Breast epithelium (tissue), 3 donors: Measurements from ENCODE around the gene HOXA5.

Experiments
- POLR2A ChIP-seq: fragments of 450-650 bp; IDR thresholded peaks from one replicate; pipeline ENCODE4 v1.6.1; 2016; ENCODE audit warnings: antibody characterized with exemption, mild to moderate bottlenecking, moderate library complexity
- POLR2AphosphoS5 ChIP-seq, 3 donors: sonication (generic); formaldehyde crosslinking; IDR thresholded peaks; one replicate each; pipeline ENCODE4 v1.6.1; 2017; ENCODE audit warnings: antibody characterized with exemption in 3 of 3
- TF ChIP-seq, protein P1 (sequence below), 3 donors: fragments of 450-650 bp; IDR thresholded peaks; one replicate each; pipeline ENCODE4 v1.5.1; 2016 to 2017; ENCODE audit warnings: antibody characterized with exemption in 3 of 3, mild to moderate bottlenecking in 3 of 3, moderate library complexity in 3 of 3

DNA sequence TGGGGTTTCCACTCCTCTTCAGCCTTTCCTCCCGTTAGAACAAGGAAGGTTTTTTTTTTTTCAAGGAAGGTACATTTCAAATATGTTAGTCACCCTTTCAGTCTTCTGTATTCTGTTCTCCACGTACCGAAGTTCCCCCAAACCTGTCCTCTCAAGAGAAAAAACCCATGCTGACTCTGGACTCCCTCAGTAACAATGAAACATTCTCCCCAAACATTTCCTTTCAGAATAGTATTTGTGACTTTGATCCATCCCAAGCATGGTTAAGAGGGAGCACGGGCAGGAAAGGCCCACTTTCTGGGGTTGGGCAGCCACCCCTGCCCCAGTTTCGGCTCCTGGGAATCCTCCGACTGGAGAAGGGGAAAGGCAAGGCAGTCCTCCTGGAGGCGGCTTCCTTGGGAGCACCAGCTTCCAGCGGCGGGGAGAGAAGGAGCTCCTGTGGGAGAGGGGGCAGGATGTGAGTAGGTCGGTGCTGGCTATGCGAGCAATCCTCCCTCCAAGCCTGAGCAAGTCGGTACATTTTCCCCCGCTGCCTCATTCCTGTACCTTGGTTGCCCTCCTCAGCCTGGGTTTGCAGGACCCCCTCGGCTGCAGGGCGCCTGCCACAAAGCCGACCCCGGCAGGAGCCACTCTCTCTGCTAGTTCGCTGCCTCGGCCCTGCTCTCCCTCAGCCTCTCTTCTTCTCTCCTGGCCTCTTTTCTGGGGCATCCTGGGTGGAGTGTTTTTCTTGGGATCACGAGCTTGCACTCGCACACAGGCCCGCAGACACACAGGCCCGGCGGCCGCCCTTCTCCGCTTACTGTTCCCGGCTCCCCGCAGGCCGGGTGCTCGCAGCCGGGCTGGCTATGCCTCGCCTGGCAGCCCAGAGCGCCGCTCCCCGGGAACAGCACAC lies 45.5 kb downstream of the HOXA5 start:
- TF ChIP-seq POLR2AphosphoS5 (IDR thresholded peaks at IDR 0.05) (no peak), POLR2A (no peak)
- TF ChIP-seq, protein P1, sequence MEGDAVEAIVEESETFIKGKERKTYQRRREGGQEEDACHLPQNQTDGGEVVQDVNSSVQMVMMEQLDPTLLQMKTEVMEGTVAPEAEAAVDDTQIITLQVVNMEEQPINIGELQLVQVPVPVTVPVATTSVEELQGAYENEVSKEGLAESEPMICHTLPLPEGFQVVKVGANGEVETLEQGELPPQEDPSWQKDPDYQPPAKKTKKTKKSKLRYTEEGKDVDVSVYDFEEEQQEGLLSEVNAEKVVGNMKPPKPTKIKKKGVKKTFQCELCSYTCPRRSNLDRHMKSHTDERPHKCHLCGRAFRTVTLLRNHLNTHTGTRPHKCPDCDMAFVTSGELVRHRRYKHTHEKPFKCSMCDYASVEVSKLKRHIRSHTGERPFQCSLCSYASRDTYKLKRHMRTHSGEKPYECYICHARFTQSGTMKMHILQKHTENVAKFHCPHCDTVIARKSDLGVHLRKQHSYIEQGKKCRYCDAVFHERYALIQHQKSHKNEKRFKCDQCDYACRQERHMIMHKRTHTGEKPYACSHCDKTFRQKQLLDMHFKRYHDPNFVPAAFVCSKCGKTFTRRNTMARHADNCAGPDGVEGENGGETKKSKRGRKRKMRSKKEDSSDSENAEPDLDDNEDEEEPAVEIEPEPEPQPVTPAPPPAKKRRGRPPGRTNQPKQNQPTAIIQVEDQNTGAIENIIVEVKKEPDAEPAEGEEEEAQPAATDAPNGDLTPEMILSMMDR (IDR thresholded peaks at IDR 0.05): no peak
